ENCODE measurements around the gene CSNK1A1. TPM values are rescaled to one million over a fixed set of nuclear protein-coding genes. Genes with fewer than 3 reads are reported as not detected.

The CSNK1A1 gene
- total and polyA plus RNA-seq, 8 donors = 60.5 to 408 (median 178) TPM

DNA sequence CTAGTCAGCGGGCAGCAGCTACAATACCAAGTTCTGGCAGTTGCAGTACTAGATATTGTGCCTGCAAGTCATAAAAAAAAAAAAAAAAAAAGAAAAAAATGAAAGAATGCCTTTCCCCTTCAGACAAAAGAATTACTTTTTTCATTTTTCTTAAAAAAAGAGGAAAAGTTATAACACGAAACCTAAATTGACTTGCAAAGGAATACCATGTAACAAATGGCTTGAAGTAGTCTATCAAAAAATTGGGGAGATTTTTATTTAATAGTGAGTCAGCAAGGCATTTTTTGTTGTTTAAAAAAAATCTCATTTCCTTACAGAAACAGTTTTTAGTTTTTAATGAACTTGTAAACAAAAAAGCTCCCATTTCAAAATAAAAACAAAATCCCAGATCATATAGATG, 55.6 kb downstream of the CSNK1A1 start:
- 84 to 97% (median 93%) methylated on average over 2 of the region's 2 CpGs for whole genome bisulfite sequencing, 5 donors
- intact Hi-C loops (cut with DNase I; ENCODE audit: low total_unique reads) = loop anchor here (10.0 kb wide), 1 partner anchor 49 kb away; no protein-coding TSS in a partner anchor

GRCh38 chr5:149493316-149493715, 57.9 kb downstream of the CSNK1A1 start:
- Histone ChIP-seq H3K4me1 (peaks cover 9 to 50% (median 21%) of the 10 kb centered on the region in 4 donors), H3K27ac (peak overlapping the region in 2 of 5 donors; percentile 11 to 14)
- intact Hi-C loops (cut with DNase I; ENCODE audit: low total_unique reads) = loop anchor here (10.0 kb wide), 1 partner anchor 51 kb away; no protein-coding TSS in a partner anchor

More for the DNA sequence above, 55.6 kb downstream of the CSNK1A1 start:
- Histone ChIP-seq H3K27ac (peak overlapping the region in 1 of 5 donors; percentile 67), H3K9me3 (no peaks in the 10 kb centered on the region), H3K36me3 (peaks cover 16 to 75% (median 63%) of the 10 kb centered on the region in 4 donors), H3K4me1 (peaks cover 0 to 37% (median 11%) of the 10 kb centered on the region in 4 donors), H3K4me3 (no peak overlapping the region), H3K27me3 (no peaks in the 10 kb centered on the region)
- DNase-seq = no peak
- TF ChIP-seq POLR2AphosphoS5 (IDR thresholded peaks at IDR 0.05) = no peak
- TF ChIP-seq EP300 (IDR thresholded peaks at IDR 0.05) = no peak
- TF ChIP-seq POLR2A (IDR thresholded peaks at IDR 0.05) = no peak
- TF ChIP-seq, protein P1, sequence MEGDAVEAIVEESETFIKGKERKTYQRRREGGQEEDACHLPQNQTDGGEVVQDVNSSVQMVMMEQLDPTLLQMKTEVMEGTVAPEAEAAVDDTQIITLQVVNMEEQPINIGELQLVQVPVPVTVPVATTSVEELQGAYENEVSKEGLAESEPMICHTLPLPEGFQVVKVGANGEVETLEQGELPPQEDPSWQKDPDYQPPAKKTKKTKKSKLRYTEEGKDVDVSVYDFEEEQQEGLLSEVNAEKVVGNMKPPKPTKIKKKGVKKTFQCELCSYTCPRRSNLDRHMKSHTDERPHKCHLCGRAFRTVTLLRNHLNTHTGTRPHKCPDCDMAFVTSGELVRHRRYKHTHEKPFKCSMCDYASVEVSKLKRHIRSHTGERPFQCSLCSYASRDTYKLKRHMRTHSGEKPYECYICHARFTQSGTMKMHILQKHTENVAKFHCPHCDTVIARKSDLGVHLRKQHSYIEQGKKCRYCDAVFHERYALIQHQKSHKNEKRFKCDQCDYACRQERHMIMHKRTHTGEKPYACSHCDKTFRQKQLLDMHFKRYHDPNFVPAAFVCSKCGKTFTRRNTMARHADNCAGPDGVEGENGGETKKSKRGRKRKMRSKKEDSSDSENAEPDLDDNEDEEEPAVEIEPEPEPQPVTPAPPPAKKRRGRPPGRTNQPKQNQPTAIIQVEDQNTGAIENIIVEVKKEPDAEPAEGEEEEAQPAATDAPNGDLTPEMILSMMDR (IDR thresholded peaks at IDR 0.05) = no peak

DNA sequence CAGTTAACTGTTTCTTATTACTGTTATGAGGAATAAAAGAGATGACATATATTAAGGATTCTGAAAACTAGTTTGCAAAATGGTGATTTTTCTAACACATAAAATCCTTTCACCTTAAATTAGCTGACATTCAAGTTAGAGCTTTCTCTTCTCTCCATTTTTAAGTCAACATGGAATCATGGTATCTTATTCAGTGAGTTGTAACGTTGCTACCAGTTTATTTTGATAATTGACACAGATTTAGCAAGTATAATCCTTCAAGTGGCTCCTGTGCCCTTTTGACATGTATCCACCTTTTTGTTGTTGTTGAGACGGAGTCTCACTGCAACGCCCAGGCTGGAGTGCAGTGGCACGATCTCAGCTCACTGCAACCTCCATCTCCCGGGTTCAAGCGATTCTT, 58.5 kb downstream of the CSNK1A1 start:
- H3K4me1 ChIP-seq = peaks cover 9 to 50% (median 22%) of the 10 kb centered on the region in 4 donors
- intact Hi-C loops (cut with DNase I; ENCODE audit: low total_unique reads) = loop anchor here (10.0 kb wide), 1 partner anchor 52 kb away; no protein-coding TSS in a partner anchor
- no peak for DNase-seq
- H3K27ac ChIP-seq = peak overlapping the region in 3 of 5 donors; percentile 11 to 52 (median 14)
- H3K27me3 ChIP-seq = no peaks in the 10 kb centered on the region
- H3K9me3 ChIP-seq = no peaks in the 10 kb centered on the region
- peaks cover 5 to 49% (median 36%) of the 10 kb centered on the region in 4 donors for H3K36me3 ChIP-seq
- H3K4me3 ChIP-seq = no peak overlapping the region
- WGBS, 5 donors = 82 to 93% (median 92%) methylated on average over 6 of the region's 6 CpGs
- TF ChIP-seq, protein P1 (IDR thresholded peaks at IDR 0.05) = no peak
- TF ChIP-seq POLR2A (IDR thresholded peaks at IDR 0.05) = no peak
- TF ChIP-seq POLR2AphosphoS5 (IDR thresholded peaks at IDR 0.05) = no peak
- TF ChIP-seq EP300 (IDR thresholded peaks at IDR 0.05) = no peak

More at GRCh38 chr5:149493316-149493715, 57.9 kb downstream of the CSNK1A1 start:
- Histone ChIP-seq H3K4me3 (no peak overlapping the region), H3K27me3 (no peaks in the 10 kb centered on the region), H3K36me3 (peaks cover 5 to 54% (median 42%) of the 10 kb centered on the region in 4 donors), H3K9me3 (no peaks in the 10 kb centered on the region)
- WGBS, 5 donors = 34 to 65% (median 50%) methylated on average over 2 of the region's 2 CpGs
- TF ChIP-seq, protein P1 (IDR thresholded peaks at IDR 0.05) = no peak
- no peak for TF ChIP-seq POLR2AphosphoS5 (IDR thresholded peaks at IDR 0.05)
- no peak for TF ChIP-seq POLR2A (IDR thresholded peaks at IDR 0.05)
- no peak for TF ChIP-seq EP300 (IDR thresholded peaks at IDR 0.05)
- DNase-seq = peak in 1 of 2 donors; percentile 41

DNA sequence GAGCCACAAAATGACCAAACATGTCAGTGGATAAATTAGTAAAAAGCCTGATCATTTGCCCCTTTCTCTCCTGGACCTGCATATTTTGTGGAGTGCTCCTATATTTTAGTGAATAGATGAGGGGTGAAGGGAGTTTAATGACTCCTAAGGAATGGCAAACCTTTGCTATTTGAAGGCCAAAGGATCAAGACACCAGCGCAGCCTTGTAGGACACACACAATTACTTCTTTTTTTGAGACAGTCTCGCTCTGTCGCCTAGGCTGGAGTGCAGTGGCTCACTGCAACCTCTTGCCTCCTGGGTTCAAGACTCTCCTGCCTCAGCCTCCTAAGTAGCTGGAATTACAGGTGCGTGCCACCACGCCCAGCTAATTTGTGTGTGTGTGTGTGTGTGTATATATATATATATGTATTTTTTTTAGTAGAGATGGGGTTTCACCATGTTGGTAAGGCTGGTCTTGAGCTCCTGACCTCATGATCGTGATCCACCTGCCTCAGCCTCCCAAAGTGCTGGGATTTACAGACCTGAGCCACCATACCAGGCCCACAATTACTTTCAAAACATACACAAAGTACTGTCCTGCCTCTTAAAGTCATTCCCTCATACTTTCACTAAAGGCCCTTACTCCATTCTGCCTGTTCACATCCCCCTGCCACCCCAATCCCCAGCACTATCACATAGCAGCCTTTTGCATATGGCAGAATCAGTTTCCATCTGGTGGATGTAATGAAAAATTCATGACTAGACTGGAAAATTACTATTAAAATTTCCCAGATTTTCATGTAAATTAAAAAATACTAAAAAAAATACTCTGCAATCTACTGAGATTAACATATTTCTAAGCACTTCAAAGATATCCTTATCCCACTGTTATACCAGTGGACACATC, 60.4 kb downstream of the CSNK1A1 start:
- no peak overlapping the region for H3K4me3 ChIP-seq
- H3K4me1 ChIP-seq = peaks cover 18 to 56% (median 36%) of the 10 kb centered on the region in 4 donors
- TF ChIP-seq POLR2A (IDR thresholded peaks at IDR 0.05) (no peak), EP300 (IDR thresholded peaks at IDR 0.05) (no peak), POLR2AphosphoS5 (IDR thresholded peaks at IDR 0.05) (no peak)
- TF ChIP-seq, protein P1 (IDR thresholded peaks at IDR 0.05) = no peak
- intact Hi-C loops (cut with DNase I; ENCODE audit: low total_unique reads) = loop anchor here (10.0 kb wide), 1 partner anchor 54 kb away; no protein-coding TSS in a partner anchor
- H3K27ac ChIP-seq = peak overlapping the region in 4 of 5 donors; percentile 9 to 87 (median 24)
- no peak for DNase-seq
- H3K27me3 ChIP-seq = no peaks in the 10 kb centered on the region
- peaks cover 5 to 30% (median 22%) of the 10 kb centered on the region in 4 donors for H3K36me3 ChIP-seq
- H3K9me3 ChIP-seq = no peaks in the 10 kb centered on the region
- 71 to 83% (median 78%) methylated on average over 6 of the region's 6 CpGs for WGBS, 5 donors
